Left renal cortex interstitium (tissue), 4 donors: ENCODE results near the gene CNTNAP5. TPM values are rescaled to one million over a fixed set of nuclear protein-coding genes. Genes with fewer than 3 reads are reported as not detected.

Source experiments
- DNase-seq, 4 donors: peaks; one replicate each; pipeline ENCODE4 v3.0.0-alpha.2; 2013; ENCODE audit warnings: low read depth in 4 of 4, low spot score in 2 of 4, missing footprints in 1 of 4
- polyA plus RNA-seq, 4 donors: library from polyadenylated mRNA; unstranded; fragments of 120-200 nt; gene quantifications; one replicate each; pipeline ENCODE4 v1.2.1, GENCODE V29; 2013; ENCODE audit not compliant: insufficient read length in 4 of 4

The CNTNAP5 gene
- polyA plus RNA-seq, 4 donors: 0.32 TPM; not detected in 3

DNA sequence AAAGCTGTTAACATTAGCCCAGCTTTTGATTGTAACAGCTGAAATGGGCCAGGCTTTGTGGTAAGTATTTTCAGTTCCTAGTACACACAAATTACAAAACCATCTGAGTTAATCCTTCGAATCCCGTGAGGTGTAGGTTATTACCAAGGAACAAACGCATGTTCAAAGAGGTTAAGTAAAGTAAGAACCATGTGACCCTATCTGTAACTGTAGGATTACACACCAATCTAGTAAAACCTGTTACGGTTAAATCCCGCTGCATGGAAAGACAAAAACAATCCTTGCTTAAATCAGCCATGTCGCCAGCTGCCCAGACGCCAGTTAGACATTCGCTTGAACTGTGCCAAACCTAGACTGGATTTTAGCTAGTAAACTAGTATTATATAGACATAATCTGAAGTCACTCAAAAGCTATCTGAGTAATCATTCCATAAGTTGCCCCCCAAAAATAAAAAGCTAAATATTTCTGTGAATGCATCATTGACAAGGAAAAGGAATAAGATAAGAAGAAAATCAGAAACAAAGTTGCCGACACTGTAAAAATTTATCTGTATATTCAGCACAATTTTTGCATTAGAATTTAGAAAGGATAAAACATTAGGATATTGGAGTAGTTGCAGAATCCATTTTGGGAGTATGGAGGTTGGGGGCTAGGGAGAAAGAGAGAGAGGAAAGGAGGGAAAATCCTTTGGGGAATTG is 638.0 kb downstream of the CNTNAP5 start:
- no peak for DNase-seq

DNA sequence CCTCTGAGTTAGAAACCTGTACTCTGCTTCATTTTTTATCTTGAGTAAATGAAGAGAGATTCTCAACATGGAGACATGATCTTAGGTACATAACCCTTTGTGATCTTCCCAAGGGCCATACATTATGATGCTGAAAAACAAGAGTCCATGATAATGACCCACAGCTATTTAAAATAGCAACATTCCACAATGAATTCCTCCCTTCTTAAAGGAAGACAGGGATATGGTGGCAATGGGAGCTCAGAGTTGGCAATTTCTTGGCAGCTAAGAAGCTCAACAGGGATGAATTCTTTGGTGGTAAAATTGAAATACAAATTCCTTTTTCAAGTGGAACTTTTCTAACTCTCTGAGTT is 638.5 kb downstream of the CNTNAP5 start:
- DNase-seq: no peak

DNA sequence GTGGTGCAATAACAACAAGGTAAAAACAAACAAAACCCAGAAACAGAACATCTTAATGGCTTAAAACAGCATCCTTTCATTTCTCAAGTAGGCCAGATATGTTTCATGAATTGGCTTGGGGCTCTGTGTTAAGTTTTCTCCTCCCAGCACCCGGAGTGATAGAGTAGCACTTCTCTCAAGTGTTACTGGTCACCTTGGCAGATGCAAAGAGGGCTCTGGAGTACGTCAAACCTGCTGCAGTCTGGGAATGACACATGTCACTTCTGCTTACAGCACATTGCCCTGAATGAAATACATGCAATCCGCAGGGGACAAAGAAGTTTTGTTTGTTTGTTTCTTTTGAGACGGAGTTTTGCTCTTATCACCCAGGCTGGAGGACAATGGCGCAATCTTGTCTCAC is 639.3 kb downstream of the CNTNAP5 start:
- DNase-seq: no peak

DNA sequence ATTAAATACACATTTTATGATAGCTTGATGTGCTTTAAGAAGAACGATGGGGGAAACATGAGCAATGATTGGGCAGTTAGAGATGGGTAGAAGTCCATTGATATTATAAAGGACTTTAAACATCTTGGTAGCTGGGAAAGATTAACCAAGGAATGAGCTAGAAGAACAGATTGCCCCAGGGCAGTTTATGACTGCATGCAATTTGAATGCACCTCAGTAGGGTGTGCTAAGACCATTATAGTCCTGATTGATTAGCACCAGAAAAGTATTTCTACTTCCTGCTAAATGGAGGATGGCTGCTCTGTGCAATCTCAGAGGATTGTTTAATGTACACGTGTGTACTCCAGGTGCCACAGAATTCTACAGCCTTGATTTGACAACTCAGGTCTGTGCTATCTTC is 641.9 kb downstream of the CNTNAP5 start:
- no peak for DNase-seq

- no peak for DNase-seq
These were observed 643.1 kb downstream of the CNTNAP5 start for GRCh38 chr2:124668161-124668560.

DNA sequence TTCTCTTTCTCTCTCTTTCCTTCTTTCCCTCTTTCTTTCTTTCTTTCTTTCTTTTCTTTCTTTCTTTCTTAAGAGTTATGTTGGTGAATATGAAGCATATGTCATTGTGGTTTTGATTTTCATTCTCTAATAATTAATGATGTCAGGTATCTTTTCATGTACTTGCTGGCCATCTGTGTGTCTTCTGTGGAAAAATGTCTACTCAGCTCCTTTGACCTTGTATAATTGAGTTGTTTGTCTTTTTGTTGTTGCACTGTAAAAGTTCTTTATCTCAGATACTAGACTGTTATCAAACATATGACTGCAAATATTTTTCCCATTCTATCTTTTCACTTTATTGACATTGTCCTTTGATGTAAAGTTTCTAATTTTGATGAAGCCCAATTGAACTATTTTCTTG is 645.1 kb downstream of the CNTNAP5 start:
- DNase-seq: no peak

- DNase-seq: no peak
These were observed 653.0 kb downstream of the CNTNAP5 start for GRCh38 chr2:124678043-124678442.

GRCh38 chr2:124683536-124684428 is 658.7 kb downstream of the CNTNAP5 start:
- no peak for DNase-seq

DNA sequence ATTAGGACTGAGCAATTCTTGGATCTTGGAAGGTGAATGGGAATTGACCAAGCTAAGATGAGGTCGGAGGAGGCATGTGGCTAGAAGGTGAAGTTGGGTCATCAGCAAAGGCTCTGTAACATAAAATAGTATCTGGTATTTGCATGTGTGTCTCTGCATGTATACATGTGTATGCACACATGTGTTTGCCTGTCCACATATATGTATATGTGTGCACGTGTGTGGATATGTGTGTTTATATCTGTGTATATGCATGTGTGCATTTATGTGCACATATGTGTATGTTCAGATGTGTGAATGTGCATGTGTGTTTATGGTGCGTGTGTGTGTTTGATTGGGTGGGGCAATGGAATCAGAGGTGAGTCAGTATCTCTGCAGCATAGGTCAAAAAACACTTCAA is 664.3 kb downstream of the CNTNAP5 start:
- DNase-seq: no peak

DNA sequence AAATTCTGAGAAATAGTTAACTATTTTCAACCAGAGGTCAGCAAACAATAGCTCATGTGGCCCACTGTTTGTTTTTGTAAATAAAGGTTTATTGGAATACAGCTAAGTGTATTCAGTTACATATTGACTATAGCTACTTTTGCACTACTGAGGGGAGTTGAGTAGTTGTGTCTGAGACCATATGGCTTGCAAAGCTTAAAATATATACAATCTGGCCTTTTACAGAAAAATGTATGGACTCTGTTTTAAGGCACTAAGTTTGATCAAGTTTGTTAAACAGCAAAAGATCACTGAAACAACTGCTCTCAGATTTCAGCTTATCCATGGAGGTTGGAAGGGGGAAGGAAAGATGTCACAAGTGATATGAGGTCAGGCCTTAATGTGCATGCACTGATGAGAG is 667.1 kb downstream of the CNTNAP5 start:
- DNase-seq: no peak

DNA sequence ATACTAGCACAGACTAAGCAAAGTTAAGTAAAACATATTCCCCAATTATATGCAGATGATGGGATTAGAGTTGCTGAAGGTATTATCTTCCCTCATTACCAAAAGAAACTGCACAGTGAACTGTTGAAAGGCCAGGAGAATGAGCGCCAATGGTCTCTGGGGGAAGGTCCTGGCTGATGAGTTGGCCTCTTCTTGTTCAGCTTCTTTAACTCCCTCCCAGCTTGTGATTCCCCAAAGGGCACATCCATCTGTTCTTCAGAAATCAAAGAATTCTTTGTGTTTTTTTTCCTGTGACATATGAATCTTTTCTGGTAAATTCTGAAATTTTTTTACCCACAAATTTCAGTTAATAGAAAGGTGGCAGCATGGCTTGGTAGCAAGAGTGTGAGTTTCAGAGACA is 667.6 kb downstream of the CNTNAP5 start:
- no peak for DNase-seq

GRCh38 chr2:124693156-124693555 is 668.1 kb downstream of the CNTNAP5 start:
- DNase-seq: no peak

DNA sequence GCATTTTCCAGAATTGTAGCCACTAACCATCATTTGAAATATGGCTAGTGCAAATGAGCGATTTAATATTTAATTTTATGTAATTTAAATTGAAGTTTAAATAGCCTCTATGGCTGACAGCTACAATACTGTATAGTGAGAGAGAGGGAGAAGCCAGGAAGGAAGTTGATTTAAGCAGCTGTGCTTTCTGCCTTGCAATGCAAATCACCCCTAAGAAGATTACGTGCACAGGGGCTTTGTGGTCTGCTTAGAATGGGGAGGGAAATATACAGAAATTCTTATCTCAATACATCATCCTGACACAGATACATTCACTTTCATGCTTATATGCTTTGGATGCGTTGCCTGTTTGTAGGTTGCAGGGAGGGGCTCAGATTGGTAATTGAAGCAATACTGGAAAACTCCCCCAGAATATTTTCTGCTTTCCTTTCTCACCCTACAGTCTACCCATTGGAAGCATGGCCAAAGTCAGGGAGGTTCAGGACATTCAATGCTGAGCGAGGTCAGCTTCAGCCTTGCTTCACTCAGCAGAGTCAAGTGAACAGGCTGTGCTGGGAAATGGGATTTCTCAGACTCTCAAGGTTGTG is 674.0 kb downstream of the CNTNAP5 start:
- no peak for DNase-seq

DNA sequence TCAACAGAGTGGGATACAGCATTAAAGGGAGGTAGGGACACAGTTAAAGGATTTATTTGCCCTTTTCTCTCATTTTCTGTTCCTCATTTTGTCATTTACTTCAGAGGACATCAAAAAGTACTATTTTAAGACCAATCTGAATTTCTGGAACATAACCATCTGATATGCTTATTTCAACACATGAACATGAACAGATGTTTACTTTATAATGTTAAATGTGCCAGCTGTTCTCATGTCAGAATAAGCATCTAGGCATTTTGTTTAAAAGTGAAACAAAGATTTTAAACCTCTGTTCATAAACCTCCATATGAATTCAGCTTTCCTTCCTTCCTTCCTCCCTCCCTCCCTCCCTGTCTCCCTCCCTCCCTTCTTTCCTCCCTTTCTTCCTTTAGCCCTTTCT is 677.7 kb downstream of the CNTNAP5 start:
- no peak for DNase-seq

DNA sequence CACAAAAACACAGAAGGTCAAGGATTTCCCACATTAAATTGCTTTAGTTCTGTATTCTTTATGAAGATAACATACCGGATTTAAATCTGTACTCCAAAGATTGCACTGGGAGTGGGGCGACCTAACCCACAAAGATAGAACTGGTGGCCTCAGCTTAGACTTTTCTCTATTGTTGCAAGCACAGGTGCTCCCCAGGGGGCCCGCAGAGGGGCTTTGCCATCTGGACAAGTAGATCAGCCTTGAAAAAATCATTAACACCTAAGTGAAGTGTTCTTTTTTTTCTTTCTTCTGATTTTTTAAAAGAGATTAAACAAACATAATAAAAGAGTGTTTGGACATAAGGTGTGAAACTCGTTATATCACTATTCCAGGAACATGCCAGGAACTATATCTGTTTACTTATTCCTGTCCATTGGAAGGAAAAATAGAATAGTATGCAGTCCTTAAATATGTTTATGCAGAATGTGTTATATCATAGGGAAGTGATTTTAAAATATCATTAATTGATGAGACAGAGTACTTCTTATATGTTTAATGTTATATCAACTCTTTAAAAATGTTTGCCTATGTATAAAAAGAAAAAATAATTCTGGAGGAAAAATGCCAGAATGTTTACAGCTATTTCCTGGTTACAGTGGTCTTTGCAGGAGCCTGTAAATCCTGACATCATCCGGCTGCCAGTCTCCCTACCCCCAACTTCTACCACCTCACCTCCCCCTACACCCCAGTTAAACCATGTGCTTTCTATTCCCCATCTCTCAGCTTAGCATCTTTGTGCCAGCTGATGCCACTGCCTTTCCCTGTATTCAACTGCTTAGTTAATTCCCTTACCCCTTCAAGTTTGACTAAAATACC is 679.2 kb downstream of the CNTNAP5 start:
- no peak for DNase-seq

- DNase-seq: no peak
These were observed 683.6 kb downstream of the CNTNAP5 start for GRCh38 chr2:124708661-124709060.

DNA sequence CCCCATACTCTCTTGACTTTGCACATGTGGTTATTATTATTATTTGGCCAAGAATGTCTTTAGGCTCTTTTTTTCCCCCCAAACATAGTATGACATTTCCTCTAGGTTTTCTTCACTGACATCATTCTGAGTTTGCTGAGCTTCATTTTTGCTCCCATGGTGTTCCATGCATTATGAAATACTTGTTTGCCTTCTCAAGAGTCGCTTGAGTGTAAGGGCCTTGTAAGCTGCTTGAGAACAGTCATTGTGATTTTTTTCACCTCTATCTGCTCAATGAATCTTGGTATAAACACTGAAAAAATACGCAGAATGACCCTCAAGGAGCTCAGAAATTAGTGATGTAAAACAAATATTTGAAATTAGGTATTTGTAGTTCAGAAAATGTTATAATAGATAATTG is 688.9 kb downstream of the CNTNAP5 start:
- DNase-seq: no peak

DNA sequence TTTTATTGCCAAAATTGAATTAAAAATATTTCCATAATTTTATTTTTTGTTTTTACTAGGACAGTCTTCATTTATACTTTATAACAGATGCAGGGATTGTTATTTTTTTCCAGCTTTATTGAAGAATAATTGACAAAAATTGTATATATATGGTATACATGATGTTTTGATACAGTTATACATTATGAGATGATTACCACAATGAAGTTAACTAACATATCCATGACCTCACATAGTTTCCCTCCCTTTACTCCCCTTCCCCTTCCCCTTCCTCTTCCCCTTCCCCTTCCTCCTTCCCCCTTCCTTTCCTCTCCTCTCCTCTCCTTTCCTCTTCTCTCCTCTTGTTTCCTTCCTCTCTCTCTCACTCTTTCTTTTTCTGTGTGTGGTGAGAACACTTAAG is 700.1 kb downstream of the CNTNAP5 start:
- no peak for DNase-seq

DNA sequence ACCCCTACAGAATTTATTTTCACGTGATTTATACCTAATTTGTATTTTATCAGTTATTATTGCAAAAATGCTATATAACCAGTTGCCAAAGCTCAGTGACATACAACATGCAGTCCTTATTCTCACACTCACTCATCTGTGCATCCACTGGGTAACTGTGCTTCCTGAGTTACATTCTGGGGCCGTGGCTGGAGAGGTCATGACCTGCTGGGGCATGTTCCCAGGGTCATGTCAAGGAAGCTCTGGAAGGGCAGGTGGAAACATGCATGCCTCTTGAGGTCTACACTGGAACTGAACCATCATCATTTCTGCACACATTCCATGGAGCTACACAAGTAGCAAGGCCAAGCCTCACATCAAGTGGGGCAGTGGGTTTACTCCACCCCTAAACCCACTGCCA is 715.5 kb downstream of the CNTNAP5 start:
- no peak for DNase-seq

DNA sequence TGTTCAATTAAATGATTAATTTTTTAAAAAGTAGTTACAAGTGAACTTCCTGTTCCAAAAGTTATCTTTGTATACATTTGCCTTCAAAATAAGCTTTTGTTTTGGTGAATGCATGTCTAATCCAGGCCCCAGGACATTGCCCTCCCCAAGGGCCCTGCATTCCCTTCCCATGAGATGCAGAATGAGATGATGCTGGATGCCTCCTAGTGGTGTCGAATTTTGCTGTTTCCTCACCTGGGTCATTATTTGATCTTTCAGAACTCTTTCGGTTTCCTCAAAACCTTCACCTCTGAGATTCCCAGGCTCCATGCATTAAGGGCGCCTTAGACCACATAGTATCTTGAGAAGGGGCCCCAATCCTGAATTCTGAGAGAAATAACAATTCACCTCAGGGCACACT is 728.8 kb downstream of the CNTNAP5 start:
- no peak for DNase-seq

DNA sequence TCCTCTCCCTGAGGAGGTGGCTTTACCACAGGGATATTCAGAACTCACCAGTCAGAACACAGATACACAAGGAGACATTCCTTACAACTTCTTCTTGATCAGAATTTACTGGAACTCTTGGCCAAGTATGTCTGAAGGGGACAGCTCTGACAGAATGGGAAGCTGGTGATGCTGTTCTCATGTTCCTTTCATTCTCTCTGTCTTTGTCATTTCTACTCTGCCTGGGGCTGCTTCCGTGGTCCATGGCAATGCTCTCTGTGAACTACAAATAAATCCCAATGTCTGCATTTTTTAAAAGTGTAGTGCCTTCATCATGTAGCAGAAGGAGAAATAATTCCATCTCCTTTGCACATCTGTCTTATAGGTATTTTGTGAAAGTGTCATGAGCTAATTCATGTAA is 730.3 kb downstream of the CNTNAP5 start:
- DNase-seq: no peak
